ENCODE data around the gene SCAF8.

SCAF8 gene

DNA sequence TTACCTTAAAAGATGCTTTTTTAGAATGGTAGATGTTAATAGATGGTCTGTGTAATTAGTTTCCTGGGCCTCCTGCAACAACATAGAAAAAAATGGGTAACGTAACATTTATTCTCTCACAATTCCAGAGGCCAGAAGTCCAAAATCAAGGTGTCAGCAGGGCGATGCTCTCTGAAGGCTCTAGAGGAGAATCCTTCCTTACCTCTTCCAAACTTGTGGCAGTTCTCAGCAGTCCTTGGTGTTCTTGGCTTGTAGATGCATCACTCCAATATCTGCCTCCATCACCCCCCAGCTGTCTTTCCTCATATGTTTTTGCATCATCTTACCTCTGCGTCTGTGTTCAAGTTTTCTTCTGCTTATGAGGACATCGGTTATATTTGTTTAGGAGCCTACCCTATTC, 107.9 kb downstream of the SCAF8 start:
- DNase-seq: no peak

DNA sequence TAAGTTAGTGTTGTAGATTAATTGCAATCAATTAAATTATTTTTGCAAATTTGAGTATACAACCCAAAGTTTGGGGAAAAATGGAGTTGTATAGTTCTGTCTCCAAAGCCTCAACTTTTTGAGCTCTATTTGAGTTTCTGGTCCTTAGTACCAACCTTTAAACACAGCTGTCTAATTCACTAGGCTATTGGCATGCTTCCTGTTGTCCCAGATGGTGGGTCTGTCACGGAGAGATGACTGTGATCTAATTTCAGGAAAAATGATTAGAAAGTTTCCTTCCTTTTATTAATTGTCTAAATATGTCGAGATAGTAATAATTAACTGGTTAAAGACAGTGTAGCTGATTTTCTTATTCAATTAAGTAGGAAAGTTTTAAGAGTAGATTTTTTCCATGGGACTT, 109.6 kb downstream of the SCAF8 start:
- DNase-seq: no peak

DNA sequence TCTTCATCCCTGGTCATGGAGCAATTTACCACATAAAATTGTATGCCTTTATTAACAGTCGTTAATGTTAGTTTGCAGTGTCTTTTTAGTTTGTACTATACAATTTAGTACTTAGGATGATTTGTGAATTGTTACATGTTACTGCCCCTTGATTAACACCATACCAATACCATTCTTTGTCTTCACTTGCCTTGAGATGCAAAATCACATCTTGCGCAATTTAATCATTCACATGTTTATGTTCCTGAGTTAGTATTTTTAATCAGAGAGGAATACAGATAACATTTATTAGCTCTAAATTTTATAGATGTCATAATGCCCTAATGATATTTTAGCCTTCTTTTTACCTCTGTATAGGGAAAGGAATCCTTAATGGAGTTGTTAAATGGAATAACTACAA, 114.1 kb downstream of the SCAF8 start:
- DNase-seq: no peak

DNA sequence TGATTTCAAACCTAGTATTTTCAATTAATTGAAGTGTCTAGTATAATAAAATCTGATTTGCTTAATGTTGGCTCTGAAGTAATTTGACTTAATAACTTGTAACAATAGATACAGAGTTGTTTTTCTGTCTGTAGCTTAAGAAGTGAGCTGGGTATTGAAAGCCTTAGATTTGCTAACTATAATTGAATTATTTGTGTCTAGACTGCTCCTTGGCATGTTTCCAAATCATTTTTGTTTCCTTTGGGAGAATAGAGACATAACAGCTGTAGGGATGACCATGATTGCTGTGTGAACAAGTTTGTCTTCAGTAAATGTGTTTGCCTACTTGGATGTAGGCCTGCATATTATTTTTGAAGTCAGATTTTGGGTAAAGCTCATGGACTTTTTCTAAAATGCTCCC, 115.4 kb downstream of the SCAF8 start:
- DNase-seq: no peak

DNA sequence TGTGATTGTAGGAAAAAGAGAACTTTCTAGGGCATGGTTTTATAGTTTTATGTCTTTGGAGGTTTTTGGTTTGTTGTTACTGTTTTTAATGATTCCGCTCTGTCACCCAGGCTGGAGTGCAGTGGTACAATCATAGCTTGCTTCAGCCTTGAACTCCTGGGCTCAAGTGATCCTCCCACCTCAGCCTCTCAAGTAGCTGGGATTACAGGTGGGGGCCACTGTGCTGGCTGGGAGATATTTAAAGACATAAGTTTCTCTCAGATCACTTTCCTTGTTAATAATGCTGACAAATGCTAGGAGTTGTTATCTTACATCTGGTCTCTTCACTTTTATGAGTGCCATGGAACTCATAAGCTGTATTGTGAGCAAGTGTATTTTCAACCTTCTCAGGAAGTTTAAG, 116.3 kb downstream of the SCAF8 start:
- DNase-seq: no peak

DNA sequence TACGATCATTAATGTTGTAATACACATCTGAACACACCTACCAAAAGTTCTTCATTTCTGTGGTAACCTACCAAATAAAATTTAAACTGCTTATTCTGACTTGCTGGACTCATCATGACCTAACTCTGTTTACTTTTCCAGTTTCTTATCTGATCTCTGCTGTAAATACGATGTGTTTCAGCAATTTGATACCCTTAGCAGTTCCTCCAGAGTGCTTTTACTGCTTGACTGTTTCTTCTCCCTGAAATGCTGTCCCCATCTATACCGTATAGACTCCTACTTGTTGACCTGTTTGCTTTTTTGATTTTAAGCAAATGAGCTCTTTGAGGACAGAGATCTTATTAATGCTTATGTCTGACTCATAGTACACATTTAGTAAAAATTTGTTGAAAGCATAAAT, 119.5 kb downstream of the SCAF8 start:
- DNase-seq: no peak

DNA sequence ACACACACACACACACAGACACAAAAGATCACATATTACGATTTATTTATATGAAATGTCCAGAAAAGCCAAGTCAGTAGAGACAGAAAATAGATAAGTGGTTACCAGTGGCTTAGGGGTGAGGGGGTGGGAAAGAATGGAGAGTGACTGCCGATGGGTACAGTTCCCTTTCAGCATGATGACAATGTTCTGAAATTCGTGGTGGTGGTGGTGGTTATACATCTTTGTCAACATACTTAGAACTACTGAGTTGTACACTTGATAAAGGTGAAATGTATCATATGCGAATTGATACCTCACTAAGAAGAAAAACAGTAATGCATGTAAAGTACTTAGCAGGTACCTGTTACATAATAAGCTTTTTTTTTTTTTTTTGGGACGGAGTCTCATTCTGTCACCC, 124.3 kb downstream of the SCAF8 start:
- DNase-seq: no peak

DNA sequence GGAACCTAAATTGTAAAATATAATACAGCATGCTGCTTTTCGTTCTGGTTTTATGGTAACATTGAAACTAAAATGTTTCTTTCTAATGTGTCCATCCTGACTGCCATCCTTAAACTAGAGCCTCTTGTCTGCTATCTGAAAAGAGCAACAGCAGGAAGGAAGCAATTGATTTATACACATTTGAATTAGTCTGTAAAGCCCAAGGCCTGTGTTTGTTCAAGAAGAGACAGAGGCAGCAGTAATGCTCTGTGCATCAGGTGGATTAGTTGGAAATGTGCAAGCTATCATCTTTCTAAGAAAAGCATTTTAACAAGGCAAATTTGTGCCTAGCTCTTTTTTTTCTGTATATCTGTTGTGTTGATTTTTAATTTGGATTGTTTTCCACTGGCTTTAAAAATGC, 128.6 kb downstream of the SCAF8 start:
- DNase-seq: no peak

DNA sequence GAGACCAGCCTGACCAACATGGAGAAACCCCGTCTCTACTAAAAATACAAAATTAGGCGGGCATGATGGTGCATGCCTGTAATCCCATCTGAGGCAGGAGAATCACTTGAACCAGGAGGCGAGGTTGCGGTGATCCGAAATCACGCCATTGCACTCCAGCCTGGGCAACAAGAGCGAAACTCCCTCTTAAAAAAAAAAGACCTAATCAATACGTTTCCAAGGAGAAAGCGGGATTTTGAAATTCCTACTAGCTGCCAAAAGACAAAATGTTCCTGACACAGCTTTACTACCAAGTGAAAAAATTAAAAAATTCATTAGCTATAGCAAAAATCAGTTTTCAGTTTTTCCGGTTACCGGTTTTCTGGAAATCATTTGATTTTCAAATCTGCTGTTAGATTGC, 129.3 kb downstream of the SCAF8 start:
- no peak for DNase-seq

DNA sequence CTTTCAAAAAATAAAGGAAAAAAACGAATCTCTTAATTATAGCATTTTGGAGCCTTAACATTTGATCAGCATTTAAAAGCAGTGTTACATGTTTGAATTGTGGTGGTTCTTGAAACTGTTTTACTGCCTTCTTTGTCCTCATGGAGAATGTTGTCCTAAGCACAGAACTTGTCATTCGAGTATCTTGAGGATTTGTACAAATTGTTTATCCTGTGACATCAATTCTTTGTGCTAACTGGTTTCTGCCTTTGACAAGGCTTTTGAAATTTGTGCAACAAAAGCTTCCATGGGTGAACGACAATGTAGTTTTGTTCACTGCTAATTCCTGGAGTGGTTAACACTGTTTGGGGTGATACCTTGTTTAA, 130.8 kb downstream of the SCAF8 start:
- no peak for DNase-seq

DNA sequence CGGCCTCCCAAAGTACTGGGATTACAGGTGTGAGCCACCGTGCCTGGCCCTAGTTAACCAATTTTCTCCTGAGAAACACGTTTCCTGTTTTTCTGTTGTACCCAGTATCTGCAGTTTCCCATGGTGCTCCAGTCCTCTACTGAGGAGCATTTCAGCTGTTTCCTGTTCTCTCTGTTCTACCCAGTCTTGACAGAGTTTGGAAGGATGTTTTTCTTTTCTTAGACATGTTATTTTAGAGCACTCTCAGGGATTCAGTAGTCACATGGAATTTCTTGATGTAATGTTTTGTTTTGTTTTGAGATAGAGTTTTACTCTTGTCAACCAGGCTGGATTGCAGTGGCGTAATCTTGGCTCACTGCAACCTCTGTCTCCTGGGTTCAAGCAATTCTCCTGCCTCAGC, 132.1 kb downstream of the SCAF8 start:
- DNase-seq: no peak

DNA sequence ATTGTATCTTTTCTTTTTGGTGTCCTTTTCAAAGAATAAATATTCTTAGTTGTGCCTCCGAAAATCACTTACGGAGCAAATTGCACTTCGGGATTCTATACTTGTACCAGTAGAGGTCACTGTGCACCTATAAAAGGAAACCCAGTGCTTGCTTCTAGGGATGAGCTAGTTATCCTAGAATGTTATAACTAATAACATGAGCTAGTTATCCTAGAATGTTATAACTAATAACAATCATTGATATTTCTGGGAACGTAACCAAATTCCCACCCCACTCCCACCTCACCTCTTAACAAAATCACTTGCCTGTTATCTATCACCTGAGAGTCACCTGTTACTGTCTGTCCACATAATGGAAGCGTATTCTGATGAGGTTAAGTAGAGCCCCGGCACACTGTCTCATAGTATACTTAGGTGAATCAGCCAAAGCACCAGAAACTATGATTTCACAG, 135.0 kb downstream of the SCAF8 start:
- DNase-seq: no peak

DNA sequence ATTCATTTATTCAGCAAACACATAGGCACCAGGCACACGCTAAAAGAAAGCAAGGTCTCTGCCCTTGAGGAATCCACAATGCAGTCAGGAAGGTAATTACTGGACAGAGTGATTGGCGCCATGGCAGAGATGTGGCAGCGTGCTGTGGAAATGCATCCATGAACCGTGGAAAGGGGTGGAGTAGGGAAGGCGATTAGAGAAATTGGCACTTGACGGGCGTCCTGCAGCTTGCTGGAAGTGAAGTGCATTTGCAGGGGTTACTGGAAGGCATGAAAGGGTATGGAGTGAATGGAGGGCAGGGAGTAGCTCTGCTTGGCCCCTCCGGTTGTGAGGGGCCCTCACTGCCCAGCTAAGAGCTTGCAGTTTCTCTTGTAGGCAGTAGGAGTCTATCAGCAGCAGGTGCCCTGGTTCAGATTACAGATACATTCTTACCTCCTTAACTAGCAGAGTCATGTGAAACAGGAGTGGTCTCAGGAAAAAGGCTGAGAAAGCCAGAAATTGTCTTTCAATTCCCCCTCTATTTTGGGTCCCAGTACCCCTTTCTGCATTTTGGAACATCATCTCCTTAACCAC, 139.4 kb downstream of the SCAF8 start:
- no peak for DNase-seq

DNA sequence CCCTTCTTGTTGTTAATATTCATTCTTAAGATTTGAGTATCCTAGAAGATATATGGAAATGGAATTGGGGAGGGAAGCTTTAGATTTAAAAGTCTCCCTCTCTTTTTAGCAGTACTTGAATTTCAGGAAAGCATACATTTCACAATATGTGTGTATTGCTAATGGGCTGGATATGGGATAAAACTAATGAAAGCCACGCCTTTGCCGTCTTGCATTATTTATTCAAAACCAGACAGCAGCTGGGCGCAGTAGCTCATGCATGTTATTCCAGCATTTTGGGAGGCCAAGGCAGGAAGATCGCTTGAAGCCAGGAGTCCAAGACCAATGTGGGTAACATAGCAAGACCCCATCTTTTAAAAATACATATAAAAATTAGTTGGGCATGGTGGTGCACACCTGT, 140.3 kb downstream of the SCAF8 start:
- DNase-seq: no peak

DNA sequence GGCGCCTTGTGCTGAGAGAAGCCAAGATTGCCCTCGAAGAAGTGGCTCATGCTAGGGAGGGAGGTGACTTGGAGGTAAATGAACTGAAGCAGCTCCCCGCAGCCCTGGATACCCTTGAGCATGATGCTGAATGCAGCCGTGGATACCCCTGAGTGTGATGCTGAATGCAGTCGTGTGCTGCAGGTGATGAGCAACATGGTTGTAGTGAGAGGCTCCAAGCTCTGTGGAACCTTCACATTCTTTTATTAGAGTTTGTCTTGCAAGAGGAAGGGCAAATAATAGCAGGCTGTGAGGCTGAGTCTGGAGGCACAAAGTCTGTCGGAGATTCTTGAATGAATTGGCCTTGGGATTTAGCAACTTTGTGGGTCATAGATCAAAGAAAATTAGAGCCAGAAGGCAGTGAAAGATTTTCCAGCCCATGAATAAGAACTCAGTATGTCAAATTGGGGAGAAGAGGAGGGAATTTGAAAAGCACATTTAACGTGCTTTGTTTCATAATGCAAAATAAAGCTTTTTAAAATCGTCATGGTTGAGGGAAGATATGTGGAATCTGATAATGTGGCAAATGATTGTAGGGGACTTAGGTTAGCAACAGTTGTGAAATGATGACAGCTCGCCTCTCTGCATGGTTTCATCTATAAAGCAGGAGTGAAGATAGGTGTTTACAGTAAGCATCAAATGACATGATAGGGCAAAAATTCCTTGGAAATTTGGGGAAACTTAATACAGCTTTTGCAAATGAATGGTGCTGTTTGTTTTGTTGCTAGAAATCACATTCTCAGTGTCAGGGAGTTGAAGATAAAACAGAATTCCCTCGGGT, 141.8 kb downstream of the SCAF8 start:
- no peak for DNase-seq

DNA sequence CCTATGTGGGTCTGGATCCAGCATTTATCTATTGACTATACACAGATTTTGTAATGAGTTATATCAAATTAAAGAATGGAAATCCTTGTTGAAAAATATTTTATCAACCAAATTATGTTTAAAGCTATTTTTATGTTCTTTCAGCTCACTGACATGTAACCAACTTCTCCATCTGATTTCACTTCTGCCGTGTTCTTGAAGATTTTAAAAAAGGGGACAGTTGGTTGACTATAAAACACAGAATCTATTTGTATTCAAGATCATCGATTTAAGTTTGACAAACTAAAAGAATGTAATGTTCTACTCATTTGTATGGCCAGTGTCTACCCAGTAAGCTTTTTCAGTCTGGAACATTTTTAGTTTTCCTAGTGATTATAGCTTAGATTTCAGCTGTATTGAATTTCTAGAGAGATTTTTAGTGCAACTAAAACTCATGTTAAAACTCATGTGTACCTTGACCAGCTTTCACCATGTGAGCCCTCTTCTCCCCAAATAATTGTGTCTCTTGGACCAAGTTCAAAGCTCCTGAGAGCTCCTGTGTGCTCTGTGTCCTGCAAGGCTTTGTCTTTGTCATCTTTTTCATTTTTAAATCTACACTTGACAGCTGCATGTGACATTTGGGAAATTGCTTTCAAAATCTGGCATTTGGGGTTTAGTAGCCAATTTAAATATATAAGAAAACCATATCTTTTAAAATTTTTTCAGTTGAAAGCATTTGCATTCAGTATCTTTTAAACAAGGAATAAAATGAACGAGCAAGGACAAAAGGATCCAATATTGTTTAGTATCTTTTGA, 143.5 kb downstream of the SCAF8 start:
- DNase-seq: no peak

DNA sequence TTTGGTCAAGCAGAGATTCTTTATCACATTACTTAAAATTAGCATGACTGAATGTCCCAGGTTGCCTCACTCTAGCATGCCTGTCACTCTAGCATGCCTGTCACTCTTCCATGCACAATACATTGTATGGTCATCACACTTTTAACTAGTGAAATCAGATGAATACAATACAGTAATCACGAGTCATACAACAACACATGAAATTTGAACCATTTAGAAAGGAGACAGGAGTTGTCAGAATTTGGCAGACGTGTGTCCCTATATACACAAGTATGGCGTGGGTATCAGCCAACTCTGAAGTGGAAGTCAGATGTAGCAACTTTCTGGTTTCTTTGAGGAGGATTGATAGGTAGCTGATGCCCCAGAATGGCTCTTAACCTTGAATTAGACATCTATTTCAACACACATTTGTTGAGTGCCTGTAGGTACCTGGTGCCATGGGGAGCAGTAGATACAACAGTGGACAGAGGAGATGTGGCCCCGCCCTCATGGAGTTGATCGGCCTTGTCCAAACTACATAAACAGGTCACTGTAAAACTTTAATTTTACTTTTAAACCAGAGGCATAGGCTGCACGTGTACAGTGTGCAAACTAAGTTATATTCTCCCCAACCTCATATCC, 145.8 kb downstream of the SCAF8 start:
- DNase-seq: no peak

DNA sequence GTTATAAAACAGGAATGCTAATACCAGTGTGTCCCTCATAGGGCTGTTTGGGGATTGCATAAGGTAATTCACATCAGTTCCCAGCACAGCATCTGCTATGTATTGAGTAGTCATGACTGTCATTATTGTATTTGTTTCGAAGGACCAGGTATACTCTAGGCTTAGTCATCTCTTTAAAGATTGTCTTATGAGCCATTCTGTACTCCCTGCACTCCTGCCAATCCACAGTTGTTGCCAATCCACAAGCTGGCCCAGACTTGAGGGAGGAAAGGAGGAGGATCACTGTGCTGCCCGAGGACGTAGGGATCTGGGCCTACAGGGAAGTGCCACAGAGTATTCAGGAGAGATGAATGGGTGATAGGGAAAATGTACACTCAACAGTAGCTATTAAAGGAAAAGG, 148.9 kb downstream of the SCAF8 start:
- no peak for DNase-seq

Data from GDM1 (cell line).